T47D (cell line): ENCODE results near the gene KLHDC4.

ENCODE experiments used
- DNase-seq, 2 experiments: peaks; one replicate each; pipeline versions ENCODE4 v3.0.0 to v3.0.0-alpha.2; 2011 to 2012; ENCODE audit warnings: low read depth in 1 of 2, low spot score in 1 of 2
- JUND ChIP-seq: IDR thresholded peaks from 2 replicates; pipeline ENCODE4 v1.6.1; 2012; ENCODE audit warnings: low read depth
- in situ Hi-C: cut with HindIII; loops from 2 replicates; pipeline ENCODE4 v1.10.0; 2016; ENCODE audit warnings: low sequenced_read_pairs, low pct_unique_long_range_greater_than_20kb

Gene KLHDC4

DNA sequence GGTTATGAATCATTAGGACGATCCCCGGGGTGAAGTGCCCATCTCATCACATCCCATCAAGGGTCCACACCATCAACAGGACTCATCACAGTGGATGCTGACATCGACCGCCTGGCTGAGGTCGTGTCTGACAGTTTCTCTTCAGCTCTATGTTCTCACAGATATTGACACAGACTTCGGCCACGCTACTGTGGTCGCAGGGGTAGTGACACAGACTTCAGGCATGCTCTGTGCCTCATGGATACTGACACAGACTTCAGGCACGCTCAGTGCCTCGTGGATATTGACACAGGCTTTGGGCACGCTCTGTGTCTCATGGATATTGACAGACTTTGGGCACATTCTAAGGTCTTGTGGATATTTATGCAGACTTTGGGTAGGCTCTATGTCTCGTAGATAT lies 50.1 kb downstream of the KLHDC4 start:
- in situ Hi-C loops, result no loop called here
- no peak for TF ChIP-seq JUND
- DNase-seq, result no peak

DNA sequence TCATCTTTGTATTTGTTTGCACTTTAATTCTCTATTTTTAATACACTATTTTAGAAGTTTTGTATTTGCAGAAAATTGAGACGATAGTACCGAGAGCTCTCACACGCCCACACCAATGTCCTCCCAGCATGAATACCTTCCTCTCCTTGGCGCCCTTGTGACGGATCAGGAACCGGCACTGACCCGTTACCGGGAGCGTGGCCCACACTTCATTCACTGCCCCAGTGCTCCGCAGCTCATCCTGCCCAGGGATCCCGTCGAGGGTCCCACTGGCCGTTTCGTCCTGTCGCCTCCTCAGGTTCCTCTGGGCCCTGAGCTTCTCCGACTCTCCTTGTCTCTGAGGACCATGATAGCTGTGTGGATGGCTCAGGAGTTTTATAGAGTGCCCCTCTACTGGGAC lies 50.6 kb downstream of the KLHDC4 start:
- in situ Hi-C loops, result no loop called here
- TF ChIP-seq JUND, result no peak
- no peak for DNase-seq

DNA sequence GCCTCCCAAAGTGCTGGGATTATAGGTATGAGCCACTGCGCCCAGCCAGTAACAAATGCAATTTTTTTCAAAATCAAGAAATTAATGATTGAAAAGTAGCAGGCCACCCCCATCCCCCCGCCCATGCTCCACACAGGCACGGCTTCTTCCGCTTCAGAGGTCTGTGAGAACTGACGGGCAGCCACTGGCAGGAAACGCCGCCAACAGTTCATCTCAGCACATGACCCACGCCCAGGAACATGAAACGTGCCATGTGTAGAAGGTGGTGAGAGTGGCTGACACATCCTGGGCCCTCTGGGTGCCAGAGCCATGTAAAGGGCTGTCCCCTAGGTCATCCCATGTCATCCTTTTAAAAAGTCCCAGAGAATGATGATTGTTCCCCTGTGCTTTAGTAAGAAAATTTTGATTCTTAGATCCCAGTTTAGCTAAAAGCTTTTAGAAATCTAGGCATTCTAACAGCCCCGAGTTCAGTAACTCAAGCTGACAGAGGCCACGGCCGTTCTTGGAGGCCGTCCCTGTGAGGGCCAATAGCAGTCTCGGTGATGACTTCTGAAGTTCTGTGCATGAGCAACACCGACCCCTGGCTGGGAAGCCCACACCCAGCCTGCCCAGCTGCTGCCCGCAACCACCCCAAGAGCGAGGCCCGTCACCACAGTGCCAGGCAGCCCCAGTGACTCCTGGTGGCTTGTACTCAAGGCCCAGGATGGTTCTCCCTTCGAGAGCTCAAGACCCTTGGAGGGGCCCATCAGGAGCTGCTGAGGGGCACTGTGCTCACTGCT lies 52.1 kb downstream of the KLHDC4 start:
- DNase-seq, result no peak
- no peak for TF ChIP-seq JUND
- in situ Hi-C loops, result no loop called here

DNA sequence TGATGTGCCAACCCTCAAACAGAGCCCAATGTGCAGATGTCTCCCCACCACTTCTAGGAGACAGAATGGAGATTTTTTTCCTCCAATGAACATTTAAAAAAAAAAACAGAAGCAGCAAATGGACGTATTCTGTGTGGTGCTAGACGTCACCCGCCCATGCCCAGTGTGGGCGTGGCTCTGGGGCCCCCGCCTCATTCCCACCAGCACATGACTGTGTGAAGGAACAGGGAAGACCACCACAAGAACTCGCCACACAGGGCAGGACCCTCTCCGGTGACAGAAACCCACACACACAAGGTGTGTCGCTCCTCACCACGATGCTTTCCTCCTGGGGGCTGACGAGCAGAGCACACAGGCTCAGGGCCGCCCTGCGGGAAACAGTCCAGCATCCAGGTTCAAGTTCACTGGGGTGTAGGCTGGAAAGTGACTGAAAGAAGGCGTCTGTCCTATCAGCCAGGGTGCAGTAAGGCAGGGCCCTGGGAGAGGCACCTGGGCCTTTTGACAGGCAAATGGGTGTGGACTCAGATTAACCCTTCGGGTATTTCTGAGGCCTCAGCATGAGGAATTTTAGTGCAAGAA lies 53.5 kb downstream of the KLHDC4 start:
- in situ Hi-C loops, result no loop called here

DNA sequence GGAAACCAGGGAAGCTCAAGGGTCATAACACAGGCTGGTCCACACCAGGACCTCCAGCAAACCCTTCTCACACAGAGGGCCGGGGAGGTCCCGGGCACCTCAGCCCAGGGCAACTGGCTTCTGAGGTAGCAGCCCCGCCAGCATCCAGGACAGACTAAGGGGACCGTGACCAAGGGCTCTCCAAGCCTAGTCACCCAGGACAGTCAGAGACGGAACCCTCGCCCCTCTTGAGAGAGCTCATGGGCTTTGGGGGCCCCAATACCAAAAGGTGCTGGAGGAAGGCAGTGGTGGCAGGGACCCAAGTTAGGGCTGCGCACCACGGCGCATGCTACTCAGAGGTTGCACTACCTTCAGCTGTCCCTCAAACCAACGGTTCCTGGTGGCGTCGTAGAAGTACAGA lies 54.9 kb downstream of the KLHDC4 start:
- no peak for DNase-seq
- TF ChIP-seq JUND, result no peak
- in situ Hi-C loops, result no loop called here

More for the DNA sequence above, 53.5 kb downstream of the KLHDC4 start:
- DNase-seq, result no peak
- TF ChIP-seq JUND, result no peak

DNA sequence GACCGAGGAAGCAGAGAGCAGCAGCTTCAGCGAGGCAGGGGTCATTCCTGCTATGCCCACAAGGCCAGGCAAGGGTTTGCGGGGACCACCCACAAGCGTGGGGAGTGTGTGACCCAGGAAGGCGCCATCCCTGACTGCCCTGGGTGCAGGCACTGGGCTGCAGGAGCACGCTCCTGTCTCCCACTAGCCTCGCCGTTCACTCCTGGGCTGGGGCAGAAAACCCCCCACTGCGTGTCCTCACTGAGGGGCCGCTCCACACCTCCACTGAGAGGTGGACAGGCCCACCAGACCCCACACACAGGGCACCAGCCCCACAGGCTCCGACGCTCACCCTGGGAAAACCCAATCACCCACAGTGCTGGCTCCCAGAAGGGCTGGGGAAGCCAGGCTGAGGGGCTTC lies 56.1 kb downstream of the KLHDC4 start:
- in situ Hi-C loops, result no loop called here
- no peak for TF ChIP-seq JUND
- no peak for DNase-seq

DNA sequence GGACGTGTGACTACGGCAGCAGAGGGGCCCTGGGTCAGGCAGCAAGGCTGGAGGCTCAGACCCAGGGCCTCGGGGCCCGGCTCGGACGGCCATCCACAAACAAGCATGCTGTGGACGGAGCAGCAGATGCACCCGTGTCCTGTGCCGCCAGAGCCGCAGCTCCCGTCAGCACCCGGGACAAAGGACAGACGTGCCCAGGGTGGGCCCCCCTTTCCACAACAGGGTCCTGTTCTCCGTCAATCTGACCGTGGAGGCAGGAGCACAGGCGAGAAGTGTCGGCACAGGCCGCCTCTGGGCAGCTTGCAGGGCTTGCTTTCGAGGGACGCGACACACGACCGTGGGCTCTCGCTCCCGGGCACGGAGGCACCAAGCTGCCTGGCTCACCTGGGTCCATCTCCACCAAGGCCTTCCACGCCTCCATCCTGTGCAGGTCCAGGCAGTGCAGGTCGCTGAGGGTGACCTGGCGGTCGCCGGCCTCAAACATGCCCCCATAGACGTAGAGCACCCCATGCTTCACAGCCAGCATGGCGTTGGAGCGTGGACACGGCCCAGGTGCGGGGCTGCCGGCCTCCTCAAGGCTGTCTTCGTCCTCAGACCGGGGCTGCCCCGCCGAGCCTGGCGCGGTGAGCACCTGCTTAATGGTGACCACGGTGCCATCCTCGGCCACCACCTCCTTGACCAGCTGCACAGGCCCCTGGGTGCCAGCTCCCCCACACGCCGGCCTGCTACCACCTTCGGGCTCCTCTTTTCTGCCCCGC lies 56.7 kb downstream of the KLHDC4 start:
- in situ Hi-C loops, result no loop called here
- no peak for DNase-seq
- TF ChIP-seq JUND, result no peak

DNA sequence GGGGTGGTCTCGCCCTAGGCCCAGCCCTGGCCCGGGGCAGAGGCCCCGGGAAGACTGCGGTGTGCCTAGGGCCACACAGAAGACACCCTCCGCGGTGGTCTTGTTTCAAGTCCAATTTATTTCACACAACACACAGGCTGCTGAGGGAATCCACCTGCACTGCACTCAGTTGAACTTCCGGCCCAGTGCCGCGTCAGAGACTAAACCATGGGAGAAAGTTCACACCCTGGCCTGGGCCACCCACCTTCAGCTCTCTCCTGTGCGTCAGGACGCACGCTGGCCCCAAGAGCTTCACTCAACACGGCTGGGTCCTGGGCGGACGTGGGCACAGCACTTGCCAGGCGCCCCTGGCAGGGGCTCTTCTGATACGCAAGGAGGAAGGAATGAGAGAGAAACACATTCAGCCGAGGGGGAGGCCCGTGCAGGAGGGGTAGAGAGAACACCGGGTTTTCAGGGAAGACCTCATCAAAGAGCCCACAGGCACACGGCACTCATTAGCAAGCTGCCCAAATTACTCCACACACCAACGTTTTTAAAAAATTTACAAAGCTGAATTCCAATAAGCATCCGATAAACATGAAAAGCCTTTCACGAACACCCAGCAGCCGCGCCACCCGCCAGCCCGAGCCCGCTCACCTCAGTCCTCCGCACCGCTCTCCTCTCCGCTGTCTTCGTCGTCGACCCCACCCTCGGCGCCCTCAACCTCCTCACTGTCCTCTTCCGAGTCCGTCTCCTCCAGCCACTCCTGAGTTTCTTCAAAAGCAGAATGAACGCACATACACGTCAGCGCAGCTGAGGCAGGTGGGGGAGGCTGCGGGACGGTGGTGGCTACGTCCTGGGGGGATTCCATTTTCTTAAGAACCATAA lies 57.8 kb downstream of the KLHDC4 start:
- no peak for DNase-seq
- in situ Hi-C loops, result no loop called here
- TF ChIP-seq JUND, result no peak

DNA sequence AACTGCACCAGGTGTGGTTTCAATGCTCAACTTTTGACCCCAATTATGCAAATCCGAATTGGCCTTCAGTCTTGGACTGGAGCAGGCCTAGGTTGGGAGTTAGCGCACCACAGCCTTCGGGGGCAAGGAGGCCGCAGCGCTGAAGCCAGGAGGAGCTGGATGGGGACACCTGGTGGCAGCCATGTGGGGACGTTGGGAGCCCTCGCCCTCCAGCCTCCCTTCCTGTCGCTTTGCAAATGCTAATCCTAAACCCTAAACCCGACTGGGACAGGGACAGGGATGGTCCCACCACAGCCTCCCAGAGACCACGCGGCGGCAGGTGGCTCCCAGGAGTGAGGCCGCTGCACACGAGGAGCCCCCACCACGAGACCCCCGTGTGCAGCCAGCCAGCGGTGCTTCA lies 58.7 kb downstream of the KLHDC4 start:
- no peak for DNase-seq
- in situ Hi-C loops, result no loop called here
- TF ChIP-seq JUND, result no peak

DNA sequence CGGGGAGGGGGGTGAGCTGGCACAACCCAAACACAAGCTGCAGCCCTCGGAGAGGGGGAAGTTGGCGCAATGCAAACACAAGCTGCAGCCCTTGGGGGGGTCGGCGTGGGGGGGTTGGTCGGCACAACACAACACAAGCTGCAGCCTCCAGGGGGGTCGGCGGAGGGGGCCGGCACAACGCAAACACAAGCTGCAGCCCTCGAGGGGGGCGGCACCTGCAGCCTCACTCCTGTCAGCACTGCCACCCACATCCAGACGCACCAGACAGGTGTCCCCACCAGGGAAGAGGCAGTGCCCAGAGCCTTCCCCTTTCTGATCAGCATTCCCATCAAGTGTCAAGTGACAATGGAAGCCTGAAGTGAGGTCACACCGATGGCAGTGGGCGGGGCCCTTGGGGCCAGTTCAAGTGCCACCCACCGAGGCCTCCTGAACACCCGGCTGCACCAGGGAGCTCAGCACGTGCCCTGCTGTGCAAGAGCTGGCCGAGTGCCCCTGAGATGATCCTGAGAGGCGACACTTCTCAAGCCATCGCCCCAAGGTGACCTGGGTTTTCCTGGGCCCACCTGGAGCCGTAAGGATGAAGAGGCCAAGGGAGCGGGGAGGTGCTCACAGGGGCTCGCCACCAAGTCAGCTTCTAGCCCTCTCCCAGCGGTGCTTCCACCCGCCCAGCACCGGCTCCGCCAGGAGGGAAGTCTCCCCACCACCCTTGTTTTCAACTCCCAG lies 59.3 kb downstream of the KLHDC4 start:
- no peak for TF ChIP-seq JUND
- in situ Hi-C loops, result no loop called here
- peak in 1 of 2 experiments; percentile 71 for DNase-seq

DNA sequence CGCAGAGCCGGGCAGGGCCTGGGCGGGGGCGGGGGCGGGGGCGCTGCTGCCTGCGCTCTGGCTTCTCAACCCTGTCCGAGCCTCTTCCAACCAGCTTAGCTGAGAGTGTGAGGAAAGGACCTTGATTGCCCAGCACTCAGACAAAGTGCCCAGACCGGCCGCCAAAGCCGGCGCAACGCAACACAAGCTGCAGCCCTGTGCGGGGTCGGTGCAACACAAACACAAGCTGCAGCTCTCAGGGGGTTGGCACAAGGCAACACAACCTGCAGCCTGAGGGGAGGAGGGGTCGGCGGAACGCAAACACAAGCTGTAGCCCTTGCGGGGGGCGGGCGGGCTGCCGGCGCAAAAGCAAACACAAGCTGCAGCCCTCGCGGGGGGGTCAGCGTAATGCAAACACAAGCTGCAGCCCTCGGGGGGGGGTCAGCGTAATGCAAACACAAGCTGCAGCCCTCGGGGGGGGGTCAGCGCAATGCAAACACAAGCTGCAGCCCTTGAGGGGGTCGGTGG lies 60.0 kb downstream of the KLHDC4 start:
- TF ChIP-seq JUND, result no peak
- in situ Hi-C loops, result no loop called here
- DNase-seq, result no peak
